Stimulated activated CD4-positive, alpha-beta T cell treated with anti-CD3 and anti-CD28 coated beads, Interleukin-15, amount 100 ng/mL, for 24 hours (primary cell): ENCODE results near the gene CACNA2D2.
A peak's percentile ranks its signal among the peaks of the same experiment; 100 is the strongest.

Source experiments
- DNase-seq: peaks from one replicate; pipeline ENCODE4 v3.0.0-alpha.2; 2020

CACNA2D2 gene

DNA sequence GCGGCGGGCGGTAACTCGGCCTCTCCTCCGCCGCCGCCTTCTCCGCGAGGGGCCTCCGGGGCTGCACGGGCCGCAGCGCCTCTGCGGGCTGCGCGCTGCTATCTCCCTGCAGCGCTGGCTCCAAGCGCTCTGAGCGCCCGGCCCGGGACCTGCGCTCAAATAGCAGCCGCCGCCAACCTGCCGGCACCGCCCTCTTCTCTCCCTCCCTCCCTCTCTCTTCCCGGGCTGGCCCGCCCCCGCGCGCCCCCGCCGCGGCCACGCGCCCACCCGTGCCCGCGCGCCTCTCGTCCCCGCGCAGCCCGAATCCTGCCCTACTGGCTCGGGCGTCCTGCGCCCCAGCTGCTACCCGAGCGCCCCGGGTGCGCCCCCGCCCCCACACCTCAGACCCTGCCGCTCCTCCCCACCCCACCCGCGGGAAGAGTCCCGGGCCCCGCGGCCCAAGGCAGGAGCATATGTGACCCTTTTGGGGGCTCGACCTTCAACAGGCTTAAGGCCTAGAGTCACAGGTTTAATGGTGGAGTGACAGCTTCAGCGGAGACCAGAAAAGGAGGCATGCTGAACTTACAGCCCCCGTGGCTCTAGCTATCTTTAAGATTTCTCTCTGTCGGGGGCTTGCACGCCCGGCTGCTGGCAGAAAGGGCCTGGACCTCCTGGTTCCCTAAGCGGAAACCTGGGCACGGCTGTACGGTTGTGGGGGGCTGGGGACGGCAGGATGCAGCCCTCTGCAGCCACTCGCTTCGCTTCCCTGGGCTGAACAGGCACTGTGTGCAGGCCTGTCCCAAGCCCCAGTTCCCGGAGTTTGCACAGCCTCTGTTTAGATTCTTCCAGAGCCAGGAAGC lies at the start of gene CACNA2D2:
TSS of gene CACNA2D2 (minus strand) at position 131 of the 839 bp plus-strand sequence. CDS start 211 bp downstream, outside the sequence.
- DNase-seq, result peak; percentile 67

DNA sequence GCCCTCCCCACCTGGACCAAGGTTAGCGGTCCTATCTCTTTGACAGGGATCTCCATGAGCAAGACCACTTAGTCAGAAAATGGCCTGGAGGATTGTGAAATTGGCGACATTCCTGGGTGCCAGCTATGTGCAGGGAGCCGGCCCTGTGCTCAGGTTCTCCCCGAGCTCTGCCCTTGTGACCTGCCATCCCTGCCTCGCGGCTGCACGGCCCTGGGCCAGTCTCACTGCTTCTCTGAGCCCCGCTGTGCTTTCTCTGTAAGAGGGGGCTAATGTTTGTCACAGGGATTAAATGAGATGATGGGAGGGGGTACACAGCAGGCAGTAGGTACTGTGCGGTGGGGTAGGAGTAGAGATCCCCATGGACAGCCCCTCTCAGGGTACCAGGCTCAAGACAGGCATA lies 49.2 kb upstream of the CACNA2D2 start:
- no peak for DNase-seq

DNA sequence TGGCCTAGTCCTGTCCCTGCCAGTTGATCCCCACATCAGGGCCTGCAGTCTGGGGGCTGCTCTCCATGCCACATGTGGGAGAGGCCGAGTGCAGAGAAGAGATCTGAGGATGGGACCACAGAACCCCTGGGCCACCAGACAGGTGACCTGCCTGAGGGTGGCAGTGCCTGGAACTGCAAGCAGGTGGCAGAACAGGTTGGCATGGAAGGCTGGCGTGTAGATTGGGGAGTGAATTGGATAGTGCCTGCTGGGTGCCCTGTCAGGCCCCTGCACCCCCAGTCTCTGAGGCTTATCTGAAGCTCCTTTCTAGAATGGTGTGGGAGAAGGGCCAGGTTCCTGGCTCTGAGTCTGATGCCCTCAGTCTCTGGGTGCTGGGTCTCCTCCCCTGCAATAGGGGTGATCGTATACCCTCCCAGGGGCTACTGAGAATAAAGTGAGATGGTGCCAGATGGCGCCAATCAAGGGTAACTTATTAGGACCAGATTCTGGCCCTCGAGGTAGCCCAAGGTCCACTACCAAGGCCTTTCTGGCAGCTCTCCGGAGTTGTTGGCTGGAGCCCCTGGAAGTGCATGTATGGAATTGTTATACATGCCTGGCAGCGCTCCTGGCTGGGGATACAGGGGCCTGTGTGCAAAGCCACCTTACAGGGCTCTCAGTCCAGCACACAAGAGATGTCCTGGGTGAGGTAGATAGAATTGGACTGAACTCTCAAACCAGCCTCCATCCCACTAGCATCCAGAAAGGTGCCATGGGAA lies 48.4 kb upstream of the CACNA2D2 start:
- no peak for DNase-seq

DNA sequence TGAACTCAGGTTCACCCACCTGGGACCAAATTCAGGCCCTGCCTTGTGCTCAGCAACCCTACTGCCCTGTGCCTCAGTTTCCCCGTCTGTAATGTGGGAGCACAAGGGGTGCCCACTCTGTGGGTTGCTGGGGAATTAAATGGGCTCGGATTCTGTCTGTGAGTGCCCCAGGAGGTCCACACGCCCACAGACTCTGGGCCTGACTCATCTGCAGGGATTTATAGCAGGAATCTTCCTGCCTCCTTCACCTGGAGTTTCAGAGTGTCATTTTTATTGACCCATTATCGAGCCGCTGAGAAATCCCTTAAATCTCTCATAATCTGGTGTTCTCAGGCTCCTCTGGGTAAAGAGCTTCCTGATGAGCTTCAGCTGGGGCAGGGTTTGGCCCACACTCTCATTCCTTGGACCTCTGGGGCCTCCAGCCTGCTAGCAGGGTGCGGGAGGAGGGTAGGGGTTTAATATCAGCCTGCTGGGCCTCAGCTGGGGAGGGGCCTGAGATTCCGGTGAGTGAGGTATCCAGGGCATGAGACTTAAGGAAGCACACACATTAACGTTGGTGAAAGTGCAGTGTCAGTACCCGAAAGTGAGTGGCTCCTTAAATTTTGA lies 47.7 kb upstream of the CACNA2D2 start:
- no peak for DNase-seq

DNA sequence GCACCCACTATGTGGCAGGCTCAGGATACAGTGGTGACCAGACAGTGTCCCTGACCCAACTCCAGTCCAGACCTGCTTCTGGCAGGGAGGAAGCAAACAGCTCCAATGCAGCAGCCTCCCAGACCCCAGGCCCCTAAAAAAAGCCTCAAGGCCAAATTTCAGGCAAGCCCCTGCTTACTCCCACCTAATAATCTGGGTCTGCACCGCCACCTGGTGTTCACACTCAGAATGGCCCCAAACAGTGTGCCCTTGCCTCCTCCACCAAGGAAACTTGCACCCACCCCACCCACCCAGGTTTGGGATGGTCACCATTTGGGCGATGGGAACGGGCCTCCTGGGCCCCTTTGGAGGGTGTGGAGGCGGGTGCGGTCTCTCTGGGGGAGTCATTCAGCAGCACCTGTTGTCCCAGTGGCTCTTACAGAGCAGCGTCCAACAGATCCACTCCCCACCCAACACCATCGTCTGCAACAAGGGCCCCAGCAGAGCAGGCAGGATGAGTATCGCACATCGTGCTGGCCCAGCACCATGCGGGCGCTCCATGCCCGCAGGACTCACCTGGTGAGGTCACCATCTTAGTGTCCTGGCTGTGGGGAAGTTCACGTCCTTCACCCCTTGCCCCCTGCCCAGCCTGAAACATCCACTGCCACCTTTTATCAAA lies 46.8 kb upstream of the CACNA2D2 start:
- DNase-seq, result peak; percentile 78

DNA sequence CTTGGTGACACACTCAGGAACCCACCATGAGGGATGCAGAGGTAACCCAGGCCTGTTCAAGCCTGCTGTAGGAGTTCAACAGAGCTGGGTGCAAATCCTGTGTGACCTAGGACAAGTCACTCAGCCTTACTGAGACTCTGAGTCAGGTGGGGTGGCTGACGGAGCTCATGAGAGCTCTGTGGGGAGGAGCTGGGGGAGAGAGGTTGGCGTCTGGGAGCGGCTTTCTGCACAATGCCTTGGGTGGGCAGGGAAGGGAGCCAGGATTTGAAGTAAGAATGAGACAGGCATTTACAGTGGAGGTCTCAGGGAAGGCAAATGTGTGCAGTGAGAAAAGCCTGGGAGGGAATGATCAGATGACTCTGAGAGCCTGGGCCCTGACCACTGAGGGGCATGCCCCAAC lies 45.8 kb upstream of the CACNA2D2 start:
- DNase-seq, result no peak

DNA sequence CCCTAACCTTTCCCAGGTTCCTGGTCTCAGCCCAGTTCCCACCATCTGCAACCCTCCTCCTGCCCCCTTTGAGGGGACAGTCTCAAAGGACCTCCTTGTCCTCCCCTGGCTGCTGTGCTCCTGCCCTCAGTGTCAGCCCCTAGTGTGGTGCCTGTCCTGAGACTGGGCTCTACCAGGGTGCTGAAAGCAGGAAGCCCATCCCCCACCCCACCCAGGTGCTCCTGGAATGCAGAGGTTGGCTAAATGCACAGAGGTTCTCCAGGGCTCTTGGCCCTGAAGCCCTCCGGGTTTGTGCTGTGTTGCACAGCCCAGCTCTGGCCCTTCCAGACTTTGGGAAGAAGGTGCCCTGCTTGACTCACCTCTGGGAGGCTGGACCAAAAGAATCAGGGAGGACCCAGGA lies 42.3 kb upstream of the CACNA2D2 start:
- no peak for DNase-seq

DNA sequence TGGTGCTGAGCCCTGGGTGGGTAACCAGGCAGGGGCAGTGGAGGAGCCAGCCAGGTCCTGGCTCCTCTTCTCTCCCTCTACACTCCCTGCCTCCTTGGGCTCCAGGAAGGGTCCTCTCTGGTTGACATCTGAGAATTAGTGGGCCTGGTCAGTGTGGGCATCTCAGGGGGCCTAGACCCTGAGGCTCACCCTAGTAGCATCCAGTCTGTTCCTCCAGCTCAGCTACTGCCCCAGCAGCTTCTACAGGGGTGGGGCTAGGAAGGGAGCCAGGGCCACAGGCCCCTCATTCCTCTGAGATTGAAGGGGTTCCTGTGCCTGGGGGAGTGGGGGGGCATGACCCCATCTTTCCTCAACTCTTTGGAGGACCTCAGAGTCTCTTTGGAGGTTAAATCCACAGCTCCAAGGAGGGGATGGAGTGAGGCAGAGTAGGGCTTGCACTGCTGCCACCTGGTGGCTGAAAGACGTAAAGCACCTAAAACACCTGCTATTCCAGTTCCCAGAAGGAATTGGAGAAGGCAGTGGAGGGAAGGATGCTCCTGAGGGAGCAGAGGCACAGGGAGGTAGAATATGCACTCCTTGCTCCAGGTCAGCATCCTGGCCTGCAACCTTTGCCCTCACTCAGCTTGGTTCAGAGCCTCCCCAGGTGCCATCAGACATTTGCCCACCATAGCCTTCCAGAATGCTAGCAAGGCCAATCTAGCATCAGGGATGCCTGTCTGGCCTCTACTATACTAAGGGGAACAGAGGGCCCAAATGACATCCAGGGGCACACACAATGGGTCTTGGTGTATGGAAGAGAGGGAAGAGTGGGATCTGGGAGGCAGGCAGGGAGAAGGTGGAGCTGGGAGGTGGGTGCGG lies 39.0 kb upstream of the CACNA2D2 start:
- peak; percentile 72 for DNase-seq

DNA sequence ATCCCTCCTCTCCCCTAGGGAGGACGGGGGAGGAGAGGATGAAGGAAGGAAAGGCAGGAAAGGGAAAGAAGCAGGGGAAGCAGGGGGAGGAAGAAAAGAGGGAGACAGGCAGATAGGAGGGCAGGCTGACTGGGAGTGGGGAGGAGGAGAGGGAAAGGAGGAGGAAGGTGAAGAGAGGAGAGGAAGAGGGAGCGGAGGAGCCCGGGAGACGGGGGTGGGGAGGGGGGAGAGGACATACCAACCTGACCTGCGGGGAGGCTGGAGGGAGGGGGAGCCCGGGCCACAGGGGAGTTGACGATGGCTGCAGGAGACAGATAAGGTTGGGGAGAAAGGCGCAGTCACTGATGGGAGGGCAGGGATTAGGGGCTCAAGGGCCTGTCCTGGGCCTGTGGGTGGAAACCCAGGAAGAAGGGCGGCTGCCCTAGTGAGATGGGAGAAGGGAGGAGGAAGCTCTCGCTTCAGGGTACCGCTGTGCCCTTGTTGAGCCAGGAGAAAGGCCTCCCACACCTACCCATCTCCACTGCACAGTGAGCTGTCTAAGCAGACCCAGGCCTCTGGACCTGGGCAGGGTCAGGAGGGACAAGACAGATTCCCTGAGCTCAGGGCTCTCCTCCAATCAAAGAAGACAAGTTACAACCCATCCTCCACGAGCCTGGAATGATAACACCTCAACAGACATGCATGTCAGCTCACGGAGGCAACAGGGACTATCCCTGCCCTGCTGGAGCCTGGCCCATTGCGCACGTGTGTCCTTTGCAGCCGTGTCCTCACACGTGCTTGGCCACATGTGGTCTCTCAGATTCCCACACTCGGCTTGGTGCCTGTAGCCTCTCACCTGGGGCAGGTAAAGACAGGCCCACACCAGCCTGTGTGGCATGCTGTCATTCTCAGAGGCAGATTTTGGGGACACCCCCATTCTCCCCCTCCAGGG lies 36.2 kb upstream of the CACNA2D2 start:
- no peak for DNase-seq

DNA sequence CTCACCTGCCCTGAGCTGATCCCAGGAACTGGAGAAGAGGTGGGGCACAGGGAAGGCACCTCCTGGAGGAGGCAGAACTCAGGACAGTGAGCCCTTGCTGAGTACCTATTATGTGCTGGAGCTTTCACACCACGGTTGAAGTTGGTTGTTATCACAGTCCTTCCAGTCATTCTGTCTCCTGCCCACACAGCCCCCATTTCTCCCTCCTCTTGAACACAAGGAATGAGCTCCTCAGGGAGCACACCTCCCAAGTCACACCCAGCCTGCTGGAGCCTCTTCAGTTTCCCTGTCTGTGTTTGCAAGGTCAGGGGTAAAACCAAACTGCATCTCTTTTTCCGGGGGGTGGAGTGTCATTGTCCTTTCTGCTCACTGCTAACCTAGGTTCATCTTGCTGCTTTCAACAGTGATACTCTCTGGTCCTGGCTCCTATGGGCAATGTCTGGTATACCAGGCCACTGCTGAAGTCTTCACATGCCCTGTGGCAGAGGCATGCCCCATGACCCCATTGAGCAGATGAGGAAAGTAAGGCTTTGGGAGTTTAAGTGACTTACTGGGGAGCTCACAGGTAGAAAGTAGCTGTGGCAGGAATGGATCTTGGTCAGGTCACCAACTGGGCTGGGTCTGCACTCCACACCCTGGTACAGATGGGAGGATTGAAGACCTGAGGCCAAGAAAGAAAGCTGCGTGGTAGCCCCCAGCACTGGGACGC lies 34.1 kb upstream of the CACNA2D2 start:
- no peak for DNase-seq

DNA sequence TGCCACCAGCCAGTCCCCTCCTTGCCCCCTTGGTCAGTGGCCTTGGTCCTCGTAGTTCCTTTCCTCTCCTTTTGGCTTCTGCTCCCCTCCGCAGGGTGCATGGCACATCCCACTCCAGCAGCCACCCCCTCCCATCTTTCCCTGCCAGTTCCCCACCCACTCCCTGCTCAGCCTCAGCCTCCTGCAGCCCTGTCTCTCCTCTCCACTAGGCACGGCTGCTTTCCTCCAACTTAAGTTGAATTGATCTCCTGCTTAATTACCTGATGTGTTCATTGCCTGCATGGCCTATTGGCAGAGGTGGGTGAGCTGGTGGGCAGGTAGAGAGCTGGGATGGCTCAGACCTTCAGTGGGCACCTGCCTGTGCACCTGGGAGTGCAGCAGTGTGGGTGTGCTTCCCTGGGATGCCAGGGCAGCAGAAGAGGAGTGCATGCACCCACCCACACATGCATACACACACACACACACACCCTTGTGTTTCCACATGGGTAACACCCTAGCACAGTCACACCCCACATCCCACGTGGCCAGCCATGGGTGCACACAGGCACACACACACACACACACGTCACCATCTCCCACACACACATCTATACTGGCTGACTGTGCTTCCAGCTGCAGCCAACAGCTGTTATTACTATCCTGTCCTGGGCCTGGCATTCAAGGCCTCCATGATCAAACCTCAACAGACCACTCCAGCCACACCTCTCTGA lies 33.2 kb upstream of the CACNA2D2 start:
- no peak for DNase-seq

DNA sequence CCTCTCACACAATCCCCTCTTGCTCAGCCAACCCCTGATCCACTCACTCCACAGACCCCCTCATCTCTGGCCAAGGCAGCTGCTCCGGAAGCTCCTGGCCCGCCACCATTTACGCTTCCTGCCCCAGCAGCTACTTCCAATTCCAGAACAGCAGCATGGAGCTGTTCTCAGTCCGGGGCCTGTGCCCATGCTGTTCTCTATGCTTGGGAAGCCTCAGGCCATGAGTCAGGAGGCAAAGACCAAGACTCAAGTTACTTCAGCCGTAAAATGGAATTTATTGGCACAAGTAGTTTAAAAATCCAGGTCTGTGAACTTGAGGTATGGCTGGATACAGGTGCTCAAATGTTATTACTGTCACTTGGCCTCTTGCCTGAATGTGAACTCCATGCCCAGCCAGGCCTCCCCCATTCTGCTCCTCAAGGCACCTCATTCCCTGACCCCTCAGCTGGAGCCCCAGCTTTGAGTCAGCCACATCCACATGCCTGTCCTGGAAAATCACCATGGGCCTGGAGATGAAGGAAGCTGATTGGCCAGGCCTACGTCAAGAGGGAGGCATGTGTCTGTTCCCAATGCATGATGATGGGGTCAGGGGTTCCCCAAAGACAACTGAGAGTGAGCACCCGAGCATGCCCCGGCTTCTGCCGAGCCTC lies 31.4 kb upstream of the CACNA2D2 start:
- no peak for DNase-seq

DNA sequence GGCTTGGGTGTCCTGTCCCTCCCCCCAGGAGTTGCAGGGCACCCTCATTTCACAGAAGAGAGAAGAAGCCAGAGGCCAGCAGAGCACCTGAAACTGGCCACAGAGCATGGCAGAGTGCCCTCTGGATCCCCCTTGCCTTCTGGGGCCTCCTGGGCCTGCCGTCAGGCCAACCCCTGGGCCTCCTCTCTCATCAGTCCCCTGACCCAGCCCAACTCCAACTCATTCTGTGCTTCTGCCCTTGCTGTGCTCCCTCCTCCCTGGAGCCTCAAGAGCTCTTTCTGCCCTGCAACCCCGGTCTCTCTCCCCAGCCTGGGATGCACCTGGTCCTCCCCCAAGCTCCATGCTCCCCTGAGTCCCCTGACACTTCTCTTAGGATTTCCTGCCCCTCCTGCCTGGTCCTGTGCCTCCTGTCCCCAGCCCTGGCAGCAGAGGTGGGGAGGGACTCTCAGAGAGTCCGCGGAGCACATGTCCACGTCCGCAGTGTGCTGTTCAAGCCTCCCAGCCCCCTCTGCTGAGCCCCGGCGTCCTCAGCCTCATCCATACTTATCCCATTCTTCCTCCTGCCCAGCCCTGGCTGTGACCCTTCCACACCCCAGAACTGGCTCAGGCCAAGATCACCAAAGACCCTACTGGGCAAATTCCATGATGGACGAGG lies 30.5 kb upstream of the CACNA2D2 start:
- DNase-seq, result no peak

DNA sequence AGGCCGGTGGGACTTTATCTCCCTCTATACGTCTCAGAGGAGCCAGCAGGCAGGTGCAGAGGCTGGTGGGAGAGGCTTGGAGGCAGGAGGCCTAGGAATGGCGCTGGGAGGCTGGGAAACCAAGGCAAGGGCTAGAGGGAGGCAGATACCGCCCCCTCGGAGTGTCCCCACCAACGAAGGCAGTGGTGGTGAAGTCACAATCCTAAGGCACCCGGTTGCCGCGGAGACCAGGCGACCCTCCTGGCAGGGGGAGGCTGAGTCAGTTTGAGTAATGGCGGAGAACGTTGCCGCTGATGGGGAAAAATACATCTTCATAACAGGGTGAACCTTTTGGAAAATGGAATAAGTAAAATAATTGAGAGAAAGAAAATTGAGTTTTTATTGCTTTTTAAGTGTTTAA lies 29.9 kb upstream of the CACNA2D2 start:
- DNase-seq, result no peak

DNA sequence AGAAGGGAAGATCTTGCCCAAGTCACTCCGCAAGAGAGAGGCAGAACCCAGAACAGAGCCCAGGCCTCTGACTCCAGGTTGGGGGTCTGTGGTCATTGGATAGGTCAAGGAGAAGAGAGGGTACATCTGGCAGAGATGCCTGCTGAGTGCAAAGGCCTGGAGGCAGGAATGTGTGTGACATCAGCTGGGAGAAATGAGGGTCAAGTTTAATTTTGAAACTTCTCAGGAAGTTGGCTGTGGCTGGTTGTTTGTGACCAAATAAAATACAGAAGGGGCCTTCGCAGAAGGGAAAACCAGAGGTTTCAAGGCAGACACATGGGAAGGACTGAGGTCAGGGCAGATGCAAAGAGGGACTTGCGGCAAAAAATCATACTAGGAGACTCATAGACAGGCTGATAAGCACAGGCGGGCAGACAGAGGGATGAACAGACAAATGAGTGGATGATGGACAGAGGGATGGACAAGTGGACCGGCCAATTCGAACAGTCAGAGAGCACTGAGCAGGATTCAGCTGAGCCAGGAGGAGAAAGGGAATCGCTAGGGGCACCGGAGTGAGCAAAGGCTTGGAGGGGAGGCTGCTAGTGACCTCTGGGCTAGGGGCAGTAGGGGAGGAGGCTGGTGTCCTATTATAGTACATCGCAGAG lies 28.8 kb upstream of the CACNA2D2 start:
- no peak for DNase-seq

DNA sequence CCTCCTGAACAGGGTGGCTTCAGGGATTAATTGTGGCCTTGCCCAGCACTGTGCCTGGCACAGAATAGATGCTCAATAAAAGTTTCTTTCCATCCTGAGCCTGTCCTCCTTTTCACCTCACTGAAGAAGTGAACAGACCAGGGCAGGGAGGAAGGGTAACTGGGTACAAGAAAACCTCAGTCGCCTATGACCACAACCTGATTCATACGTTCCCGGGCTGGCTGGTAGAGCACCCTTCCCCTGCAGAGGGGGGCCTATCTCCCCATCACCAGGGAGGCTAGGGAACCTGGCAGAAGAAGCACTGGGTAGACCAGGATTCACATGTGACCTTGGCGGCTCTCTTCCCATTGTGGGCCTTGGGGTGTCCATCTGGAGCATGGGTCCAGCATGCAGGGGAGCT lies 27.8 kb upstream of the CACNA2D2 start:
- DNase-seq, result no peak

DNA sequence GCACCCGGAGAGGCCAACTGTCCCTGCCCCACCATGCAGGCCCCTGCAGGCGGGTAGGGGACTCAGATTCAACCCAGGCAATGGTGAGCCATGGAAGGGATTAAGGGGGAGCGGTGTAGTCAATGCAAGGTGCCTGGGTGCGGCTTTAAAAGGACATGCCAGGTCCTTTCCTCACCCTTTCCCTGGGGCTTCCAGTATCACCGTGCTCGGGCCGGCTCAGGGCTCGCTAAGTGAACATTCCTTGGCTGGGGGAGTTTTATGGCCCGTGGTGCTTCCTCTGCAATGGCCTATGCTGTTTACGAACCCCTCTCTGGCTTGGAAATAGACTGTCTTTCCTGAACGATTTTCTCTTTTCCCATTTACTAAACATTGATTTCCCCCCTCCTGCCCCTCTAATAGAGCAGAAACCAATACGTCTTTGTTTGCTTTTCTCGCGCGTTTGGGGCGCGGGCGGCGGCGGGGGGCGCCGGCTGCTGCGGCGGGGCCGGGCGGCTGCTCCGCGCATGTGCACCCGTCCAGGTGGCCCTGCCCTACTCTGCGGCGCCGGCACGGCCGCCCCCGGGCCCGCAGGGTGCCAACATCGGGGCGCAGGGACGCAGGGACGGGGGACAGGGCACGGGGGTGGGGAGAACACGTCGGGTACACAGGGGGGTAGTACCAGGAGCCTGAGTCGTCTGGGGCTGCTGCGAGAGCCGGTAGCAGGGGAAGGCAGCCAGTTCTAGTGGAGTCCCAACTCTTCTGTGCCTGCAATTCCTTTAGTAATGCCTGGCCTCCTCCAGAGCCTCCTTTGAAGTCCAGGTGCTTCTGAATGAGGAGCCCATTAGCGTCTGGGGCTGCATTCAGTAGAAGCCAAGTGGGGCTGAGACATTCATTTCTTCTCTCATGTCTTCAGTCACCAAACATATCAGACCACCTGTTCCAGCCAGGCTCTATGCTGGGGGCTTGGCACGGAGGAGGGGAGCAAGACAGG lies 26.9 kb upstream of the CACNA2D2 start:
- DNase-seq, result no peak
